ENCODE results near the gene CELA2A. TPM values are rescaled to one million over a fixed set of nuclear protein-coding genes. Genes with fewer than 3 reads are reported as not detected.

CELA2A gene
- total and polyA plus RNA-seq, 2 donors (not counting 3 experiments of a cell fraction or from before 2014, with no cell fraction given), result not detected

- H3K9ac ChIP-seq (replicated peaks; ENCODE audit: extremely low read depth, insufficient read depth, low read length), result peak overlapping the region; percentile 77
- dilution Hi-C loops (cut with MboI; ENCODE audit: extremely low pct_ligation_motif_present, low sequenced_read_pairs), result loop anchor here (10.0 kb wide), 1 partner anchor 87 kb away; no protein-coding TSS in a partner anchor
Measured at GRCh38 chr1:15411593-15412137, 44.9 kb upstream of the CELA2A start.

More at GRCh38 chr1:15411593-15412137, 44.9 kb upstream of the CELA2A start:
- Histone ChIP-seq H3K79me2 (ENCODE audit: control insufficient read depth, insufficient read depth, low read length) (peaks cover 60% of the 10 kb centered on the region), H3K9me3 (replicated peaks; ENCODE audit: control insufficient read depth, insufficient read depth, low read length) (no peaks in the 10 kb centered on the region), H3K27me3 (ENCODE audit: control insufficient read depth in 2 of 2, insufficient read depth in 2 of 2, low read length in 2 of 2) (no peaks in the 10 kb centered on the region), H4K20me1 (replicated peaks; ENCODE audit: control insufficient read depth, extremely low read depth, insufficient read depth, low read length) (no peaks in the 10 kb centered on the region), H3K4me2 (ENCODE audit: insufficient read depth, low read length) (peak overlapping the region; percentile 69), H3K9me1 (replicated peaks; ENCODE audit: control insufficient read depth, extremely low read depth, insufficient read depth, low read length) (no peaks in the 10 kb centered on the region), H3K27ac (ENCODE audit: insufficient read depth, low read depth, low read length) (peak overlapping the region; percentile 40), H3K4me3 (replicated peaks in 1 of 3; ENCODE audit: insufficient read depth in 1 of 3, low read depth in 1 of 3, low read length in 3 of 3) (peak overlapping the region; percentile 82 to 90 (median 82)), H3K4me1 (ENCODE audit: control insufficient read depth, extremely low read depth, insufficient read depth, low read length) (peaks cover 48% of the 10 kb centered on the region), H3K36me3 (ENCODE audit: control insufficient read depth in 2 of 2, extremely low read depth in 1 of 2, insufficient read depth in 2 of 2, low read length in 2 of 2) (peaks cover 0 to 4% of the 10 kb centered on the region in 2 experiments), H2AFZ (ENCODE audit: low read depth, low read length) (no peak overlapping the region)
- no TSS peak for BruUV-seq (replicated peaks)
- ChIA-PET POLR2A (no interaction called here), CTCF (interaction anchor here (1.2 to 4.0 kb wide), 5 partner anchors 20 to 88 kb away, joined by 3 to 33 read pairs (median 15); no protein-coding TSS in a partner anchor)
- peak; percentile 70 for FAIRE-seq
- DNase-seq (ENCODE audit: low read depth, low spot score), result no peak
- TF ChIP-seq GATA2 (IDR thresholded peaks at IDR 0.05; ENCODE audit: insufficient read depth, insufficient read length, low read depth, low read length) (no peak), MAX (IDR thresholded peaks at IDR 0.05; ENCODE audit: insufficient read depth, insufficient read length) (no peak), MYC (IDR thresholded peaks at IDR 0.05; ENCODE audit: low read depth, low read length) (no peak), POLR2A (IDR thresholded peaks at IDR 0.05; ENCODE audit: low read depth, low read length) (no peak), JUN (IDR thresholded peaks at IDR 0.05; ENCODE audit: borderline replicate concordance, insufficient read depth, insufficient read length, low read depth) (no peak), CTCF (IDR thresholded peaks at IDR 0.05; ENCODE audit: extremely low read depth in 1 of 2, insufficient read depth in 1 of 2, low read depth in 1 of 2, low read length in 2 of 2) (no peak), EZH2 (IDR thresholded peaks at IDR 0.05; ENCODE audit: borderline replicate concordance, low read depth, low read length, severe bottlenecking) (no peak), FOS (IDR thresholded peaks at IDR 0.05; ENCODE audit: borderline replicate concordance, insufficient read depth, low read length) (no peak), POLR2AphosphoS5 (IDR thresholded peaks at IDR 0.05; ENCODE audit: insufficient read depth, low read depth, low read length) (no peak)
- intact Hi-C loops (cut with micrococcal nuclease), result loop anchor here (10.0 kb wide), 1 partner anchor 407 kb away; no protein-coding TSS in a partner anchor

Data from endothelial cell of umbilical vein (primary cell).